A673 (cell line): ENCODE measurements around the gene HS6ST2. TPM values are rescaled to one million over a fixed set of nuclear protein-coding genes. Genes with fewer than 3 reads are reported as not detected.

Experiments used
- BruUV-seq: library from RNA; stranded (reverse); fragments of 400-500 nt; replicated peaks from 2 replicates; lab custom pipeline; 2021; lab: Mats Ljungman, UMichigan
- CTCF ChIA-PET: fragments of 300-600 bp; sonication (Branson Sonifier 250); formaldehyde crosslinking; loops from one replicate; lab custom pipeline; 2022; ENCODE audit warnings: antibody characterized with exemption; lab: Charles Lee
- POLR2A ChIA-PET: fragments of 300-600 bp; sonication (Branson Sonifier 250); formaldehyde crosslinking; loops from one replicate; lab custom pipeline; 2022; ENCODE audit warnings: antibody characterized with exemption; ENCODE audit not compliant: low non-redundant PET; lab: Charles Lee
- DNase-seq: peaks from one replicate; pipeline ENCODE4 v3.0.0-alpha.2; 2015; ENCODE audit warnings: low spot score
- H3K27ac ChIP-seq: fragments of 200-600 bp; sonication (generic); 2 replicates; pipeline ENCODE4 v1.5.1; 2016; ENCODE audit warnings: mixed run types, low read depth, mild to moderate bottlenecking, mixed read lengths, antibody characterized with exemption, low read length; ENCODE audit not compliant: poor library complexity, severe bottlenecking
- H3K27me3 ChIP-seq: fragments of 200-600 bp; sonication (generic); replicated peaks from 2 replicates; pipeline ENCODE4 v1.6.1; 2017; ENCODE audit warnings: mixed run types, low read depth, mild to moderate bottlenecking, mixed read lengths, antibody characterized with exemption, low read length; ENCODE audit not compliant: insufficient read depth, poor library complexity
- H3K36me3 ChIP-seq: fragments of 200-600 bp; sonication (generic); 2 replicates; pipeline ENCODE4 v1.6.1; 2016; ENCODE audit warnings: mixed run types, mild to moderate bottlenecking, mixed read lengths, antibody characterized with exemption, low read length; ENCODE audit not compliant: insufficient read depth, poor library complexity, severe bottlenecking
- H3K4me1 ChIP-seq: fragments of 200-600 bp; sonication (generic); 2 replicates; pipeline ENCODE4 v1.6.1; 2017; ENCODE audit warnings: mixed run types, mild to moderate bottlenecking, mixed read lengths, antibody characterized with exemption, low read length; ENCODE audit not compliant: insufficient read depth, poor library complexity, severe bottlenecking
- H3K4me3 ChIP-seq: fragments of 200-600 bp; sonication (generic); 2 replicates; pipeline ENCODE4 v1.5.1; 2016; ENCODE audit warnings: low read depth, mixed run types, mild to moderate bottlenecking, mixed read lengths, low read length; ENCODE audit not compliant: poor library complexity, severe bottlenecking
- H3K9me3 ChIP-seq: fragments of 200-600 bp; sonication (generic); 2 replicates; pipeline ENCODE4 v1.6.1; 2016; ENCODE audit warnings: mixed run types, low read depth, mild to moderate bottlenecking, mixed read lengths, antibody characterized with exemption, low read length; ENCODE audit not compliant: poor library complexity, severe bottlenecking
- CTCF ChIP-seq: fragments of 300-800, 200-600 bp; sonication (generic); conservative IDR thresholded peaks from 2 replicates; pipeline ENCODE4 v1.5.1; 2017; ENCODE audit warnings: low read depth, mild to moderate bottlenecking, antibody characterized with exemption, low read length, moderate library complexity, mixed read lengths
- EZH2 ChIP-seq: fragments of 200-600 bp; sonication (generic); IDR thresholded peaks from 2 replicates; pipeline ENCODE4 v1.6.1; 2017; ENCODE audit warnings: borderline replicate concordance, low read depth, mild to moderate bottlenecking, mixed read lengths, antibody characterized with exemption, low read length; ENCODE audit not compliant: poor library complexity, severe bottlenecking
- intact Hi-C: fragments of 100-400 bp; cut with micrococcal nuclease; formaldehyde crosslinking; loops from one replicate; pipeline ENCODE4 v1.10.0; 2022; ENCODE audit not compliant: unreplicated experiment
- total RNA-seq: library from RNA; stranded (reverse); gene quantifications from 2 replicates; pipeline ENCODE4 v1.2.3, GENCODE V29; 2021

Gene HS6ST2
- total RNA-seq, 1 experiment from 2014 or later = 6.9 TPM

- H3K9me3 ChIP-seq = no peaks in the 10 kb centered on the region
- peaks cover 7% of the 10 kb centered on the region for H3K27me3 ChIP-seq
- no peak for DNase-seq
- no peaks in the 10 kb centered on the region for H3K4me1 ChIP-seq
- POLR2A ChIA-PET = no interaction called here
- intact Hi-C loops = no loop called here
- TF ChIP-seq EZH2 (no peak), CTCF (no peak)
- CTCF ChIA-PET = no interaction called here
- BruUV-seq = no TSS peak
- H3K4me3 ChIP-seq = no peak overlapping the region
- no peaks in the 10 kb centered on the region for H3K36me3 ChIP-seq
- H3K27ac ChIP-seq = no peak overlapping the region
Measured at GRCh38 chrX:132623942-132624341, 334.5 kb downstream of the HS6ST2 start.

GRCh38 chrX:132623300-132623699 lies 335.1 kb downstream of the HS6ST2 start:
- no peaks in the 10 kb centered on the region for H3K9me3 ChIP-seq
- no peak for DNase-seq
- H3K4me3 ChIP-seq = no peak overlapping the region
- ChIA-PET POLR2A (no interaction called here), CTCF (no interaction called here)
- TF ChIP-seq EZH2 (no peak), CTCF (no peak)
- no peak overlapping the region for H3K27ac ChIP-seq
- H3K4me1 ChIP-seq = no peaks in the 10 kb centered on the region
- intact Hi-C loops = no loop called here
- peaks cover 7% of the 10 kb centered on the region for H3K27me3 ChIP-seq
- no peaks in the 10 kb centered on the region for H3K36me3 ChIP-seq
- no TSS peak for BruUV-seq

GRCh38 chrX:132622130-132622529 lies 336.3 kb downstream of the HS6ST2 start:
- H3K4me1 ChIP-seq = no peaks in the 10 kb centered on the region
- peaks cover 6% of the 10 kb centered on the region for H3K27me3 ChIP-seq
- no peaks in the 10 kb centered on the region for H3K9me3 ChIP-seq
- ChIA-PET CTCF (no interaction called here), POLR2A (interaction anchor here (0.6 kb wide), 1 partner anchor 1717 kb away, joined by 10 read pairs; no protein-coding TSS in a partner anchor)
- intact Hi-C loops = no loop called here
- H3K36me3 ChIP-seq = no peaks in the 10 kb centered on the region
- BruUV-seq = no TSS peak
- peak; percentile 57 for DNase-seq
- no peak overlapping the region for H3K27ac ChIP-seq
- no peak for TF ChIP-seq CTCF
- TF ChIP-seq EZH2 = no peak
- no peak overlapping the region for H3K4me3 ChIP-seq
